ENCODE data around the gene NINL.
"Not testable (repeated sequence)": the region's sequence is repeated elsewhere in the genome, so short reads cannot be mapped to it uniquely, and the experiment has no call there.

NINL gene

GRCh38 chr20:25604611-25605010, 19.3 kb upstream of the NINL start:
- Mint-ChIP-seq H3K4me1 (no peaks in the 10 kb centered on the region), H3K36me3 (no peaks in the 10 kb centered on the region), H3K9me3 (no peaks in the 10 kb centered on the region), H3K27me3 (no peaks in the 10 kb centered on the region), H3K27ac (no peak overlapping the region), H3K4me3 (no peak overlapping the region)

GRCh38 chr20:25602914-25603309, 17.6 kb upstream of the NINL start:
- H3K9me3 Mint-ChIP-seq, H3K27ac Mint-ChIP-seq, H3K4me3 Mint-ChIP-seq, H3K36me3 Mint-ChIP-seq, H3K27me3 Mint-ChIP-seq, H3K4me1 Mint-ChIP-seq: not testable (repeated sequence)

DNA sequence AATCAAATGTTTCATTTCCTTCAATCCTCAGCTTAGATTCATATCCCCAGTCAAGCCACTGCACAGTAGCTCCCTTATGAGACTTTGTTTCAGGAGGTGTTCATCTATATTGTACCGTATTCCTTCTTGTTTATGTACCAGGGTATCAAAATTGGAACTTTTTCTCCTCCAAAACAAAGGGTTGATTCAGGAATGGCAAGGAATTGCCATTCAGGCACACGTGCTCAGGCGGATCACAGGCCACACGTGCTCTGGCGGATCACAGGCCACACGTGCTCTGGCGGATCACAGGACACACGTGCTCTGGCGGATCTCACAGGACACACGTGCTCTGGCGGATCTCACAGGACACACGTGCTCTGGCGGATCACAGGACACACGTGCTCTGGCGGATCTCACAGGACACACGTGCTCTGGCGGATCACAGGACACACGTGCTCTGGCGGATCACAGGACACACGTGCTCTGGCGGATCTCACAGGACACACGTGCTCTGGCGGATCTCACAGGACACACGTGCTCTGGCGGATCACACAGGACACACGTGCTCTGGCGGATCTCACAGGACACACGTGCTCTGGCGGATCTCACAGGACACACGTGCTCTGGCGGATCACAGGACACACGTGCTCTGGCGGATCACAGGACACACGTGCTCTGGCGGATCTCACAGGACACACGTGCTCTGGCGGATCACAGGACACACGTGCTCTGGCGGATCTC, 17.0 kb upstream of the NINL start:
- not testable (repeated sequence) for H3K9me3 Mint-ChIP-seq, H3K27ac Mint-ChIP-seq, H3K36me3 Mint-ChIP-seq, H3K4me1 Mint-ChIP-seq, H3K27me3 Mint-ChIP-seq, H3K4me3 Mint-ChIP-seq

GRCh38 chr20:25601659-25602058, 16.3 kb upstream of the NINL start:
- H3K36me3 Mint-ChIP-seq = no peaks in the 10 kb centered on the region
- no peaks in the 10 kb centered on the region for H3K27me3 Mint-ChIP-seq
- H3K4me1 Mint-ChIP-seq = no peaks in the 10 kb centered on the region
- H3K9me3 Mint-ChIP-seq = no peaks in the 10 kb centered on the region
- H3K27ac Mint-ChIP-seq = no peak overlapping the region
- no peak overlapping the region for H3K4me3 Mint-ChIP-seq

DNA sequence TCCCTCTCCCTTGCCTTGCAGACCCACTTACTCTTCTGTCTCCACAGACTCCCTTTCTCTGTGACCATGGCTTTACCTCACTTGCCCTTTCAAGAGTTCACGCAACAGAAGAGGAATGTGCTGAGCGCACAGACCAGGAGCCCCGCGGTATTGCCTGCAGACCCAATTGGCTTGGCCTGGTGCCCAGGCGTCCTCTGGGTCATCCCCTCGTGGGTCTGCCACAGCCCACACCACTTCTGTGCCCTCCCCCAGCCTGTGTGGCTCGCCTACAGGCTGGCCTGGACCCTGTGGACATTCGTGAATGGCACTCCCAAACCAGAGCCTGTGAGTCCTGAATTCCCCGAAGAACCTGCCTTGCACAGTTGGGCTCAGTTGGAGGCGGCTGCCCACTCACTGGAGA, 15.3 kb upstream of the NINL start:
- Mint-ChIP-seq H3K4me1 (no peaks in the 10 kb centered on the region), H3K9me3 (no peaks in the 10 kb centered on the region), H3K27me3 (no peaks in the 10 kb centered on the region), H3K36me3 (no peaks in the 10 kb centered on the region), H3K4me3 (no peak overlapping the region), H3K27ac (no peak overlapping the region)

GRCh38 chr20:25592135-25592852, 7.0 kb upstream of the NINL start:
- H3K27me3 Mint-ChIP-seq = no peaks in the 10 kb centered on the region
- no peaks in the 10 kb centered on the region for H3K9me3 Mint-ChIP-seq
- H3K4me1 Mint-ChIP-seq = no peaks in the 10 kb centered on the region
- no peak overlapping the region for H3K27ac Mint-ChIP-seq
- H3K36me3 Mint-ChIP-seq = no peaks in the 10 kb centered on the region
- H3K4me3 Mint-ChIP-seq = no peak overlapping the region

- H3K27ac Mint-ChIP-seq, H3K4me1 Mint-ChIP-seq, H3K27me3 Mint-ChIP-seq, H3K4me3 Mint-ChIP-seq, H3K36me3 Mint-ChIP-seq, H3K9me3 Mint-ChIP-seq: not testable (repeated sequence)
Measured at GRCh38 chr20:25590778-25591177, 5.4 kb upstream of the NINL start.

- Mint-ChIP-seq H3K36me3 (peaks cover 2% of the 10 kb centered on the region), H3K9me3 (no peaks in the 10 kb centered on the region), H3K27ac (no peak overlapping the region), H3K27me3 (peaks cover 5% of the 10 kb centered on the region), H3K4me3 (no peak overlapping the region), H3K4me1 (peaks cover 8% of the 10 kb centered on the region)
Measured at GRCh38 chr20:25588491-25588890, 3.2 kb upstream of the NINL start.

- Mint-ChIP-seq H3K27ac (no peak overlapping the region), H3K4me3 (no peak overlapping the region), H3K36me3 (peaks cover 2% of the 10 kb centered on the region), H3K4me1 (peaks cover 10% of the 10 kb centered on the region), H3K9me3 (no peaks in the 10 kb centered on the region), H3K27me3 (peaks cover 5% of the 10 kb centered on the region)
Measured at GRCh38 chr20:25587536-25587935, 2.2 kb upstream of the NINL start.

DNA sequence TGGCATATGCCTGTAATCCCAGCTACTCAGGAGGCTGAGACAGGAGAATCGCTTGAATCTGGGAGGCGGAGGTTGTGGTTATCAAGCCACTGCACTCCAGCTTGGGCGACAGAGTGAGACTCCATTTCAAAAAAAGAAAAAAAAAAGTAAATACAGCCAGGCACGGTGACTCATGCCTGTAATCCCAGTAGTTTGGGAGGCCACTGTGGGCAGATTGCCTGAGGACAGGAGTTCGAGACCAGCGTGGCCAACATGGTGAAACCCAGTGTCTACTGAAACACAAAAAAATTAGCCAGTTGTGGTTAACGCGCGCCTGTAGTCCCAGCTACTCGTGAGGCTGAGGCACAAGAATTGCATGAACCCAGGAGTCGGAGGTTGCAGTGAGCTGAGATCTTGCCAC, 1.5 kb upstream of the NINL start:
- Mint-ChIP-seq H3K27ac (no peak overlapping the region), H3K27me3 (peaks cover 5% of the 10 kb centered on the region), H3K9me3 (no peaks in the 10 kb centered on the region), H3K4me3 (no peak overlapping the region), H3K4me1 (peaks cover 10% of the 10 kb centered on the region), H3K36me3 (peaks cover 2% of the 10 kb centered on the region)

GRCh38 chr20:25583607-25584006, 1.7 kb downstream of the NINL start:
- peaks cover 10% of the 10 kb centered on the region for H3K4me1 Mint-ChIP-seq
- H3K36me3 Mint-ChIP-seq, H3K9me3 Mint-ChIP-seq, H3K27ac Mint-ChIP-seq, H3K27me3 Mint-ChIP-seq: not testable (repeated sequence)
- H3K4me3 Mint-ChIP-seq = peak overlapping the region; percentile 74

GRCh38 chr20:25580711-25581110, 4.6 kb downstream of the NINL start:
- Mint-ChIP-seq H3K27ac (no peak overlapping the region), H3K27me3 (peaks cover 5% of the 10 kb centered on the region), H3K36me3 (peaks cover 2% of the 10 kb centered on the region), H3K9me3 (no peaks in the 10 kb centered on the region), H3K4me1 (peaks cover 10% of the 10 kb centered on the region), H3K4me3 (no peak overlapping the region)

- Mint-ChIP-seq H3K4me1 (peaks cover 6% of the 10 kb centered on the region), H3K36me3 (peaks cover 2% of the 10 kb centered on the region), H3K9me3 (no peaks in the 10 kb centered on the region), H3K27me3 (peaks cover 3% of the 10 kb centered on the region), H3K4me3 (no peak overlapping the region), H3K27ac (no peak overlapping the region)
Measured at GRCh38 chr20:25579081-25579770, 6.1 kb downstream of the NINL start.

- Mint-ChIP-seq H3K27ac (no peak overlapping the region), H3K9me3 (no peaks in the 10 kb centered on the region), H3K4me1 (no peaks in the 10 kb centered on the region), H3K36me3 (no peaks in the 10 kb centered on the region), H3K4me3 (no peak overlapping the region), H3K27me3 (no peaks in the 10 kb centered on the region)
Measured at GRCh38 chr20:25576783-25577530, 8.4 kb downstream of the NINL start.

- H3K36me3 Mint-ChIP-seq = no peaks in the 10 kb centered on the region
- no peaks in the 10 kb centered on the region for H3K9me3 Mint-ChIP-seq
- no peaks in the 10 kb centered on the region for H3K27me3 Mint-ChIP-seq
- H3K4me3 Mint-ChIP-seq = no peak overlapping the region
- H3K4me1 Mint-ChIP-seq = no peaks in the 10 kb centered on the region
- H3K27ac Mint-ChIP-seq = no peak overlapping the region
Measured at GRCh38 chr20:25574411-25574810, 10.9 kb downstream of the NINL start.
